ENCODE measurements around the gene C13orf46.

- TF ChIP-seq CTCF (IDR thresholded peaks at IDR 0.05), result no peak
- no peak for TF ChIP-seq POLR2A (IDR thresholded peaks at IDR 0.05)
These were observed 34.5 kb downstream of the C13orf46 start for GRCh38 chr13:113939129-113939943.

Data from esophagus squamous epithelium (tissue), 4 donors.